Cardiac muscle cell (in vitro differentiated cells and primary cell): ENCODE measurements around the gene SYPL1. TPM values are rescaled to one million over a fixed set of nuclear protein-coding genes. Genes with fewer than 3 reads are reported as not detected.

Source experiments
- DNase-seq, 2 donors: peaks; one replicate each; pipeline versions ENCODE4 v3.0.0 to v3.0.0-alpha.2; 2010 to 2017; ENCODE audit warnings: low read depth in 1 of 2, low spot score in 1 of 2
- H3K27ac ChIP-seq: fragments of 200-600 bp; sonication (generic); 2 replicates; pipeline ENCODE4 v1.5.1; 2016
- H3K27me3 ChIP-seq: fragments of 200-600 bp; sonication (generic); 2 replicates; pipeline ENCODE4 v1.6.0; 2016; ENCODE audit warnings: control low read depth
- H3K36me3 ChIP-seq: fragments of 200-600 bp; sonication (generic); 2 replicates; pipeline ENCODE4 v1.5.1; 2016; ENCODE audit warnings: control low read depth
- H3K4me1 ChIP-seq: fragments of 200-600 bp; sonication (generic); 2 replicates; pipeline ENCODE4 v1.8.1; 2017; ENCODE audit warnings: low read depth, mild to moderate bottlenecking, mixed run types
- H3K4me3 ChIP-seq: fragments of 200-600 bp; sonication (generic); 2 replicates; pipeline ENCODE4 v1.5.1; 2016; ENCODE audit warnings: mild to moderate bottlenecking
- H3K9me3 ChIP-seq: fragments of 200-600 bp; sonication (generic); 2 replicates; pipeline ENCODE4 v1.5.1; 2017; ENCODE audit warnings: low read depth, mild to moderate bottlenecking, control low read depth
- polyA plus RNA-seq: library from polyadenylated mRNA; unstranded; fragments of >200 nt; fragmentation: Nextera tagmentation; extraction: Ambion mirVana; gene quantifications from 2 replicates; pipeline ENCODE4 v1.2.1, GENCODE V29; 2016
- total RNA-seq: library from RNA; depleted of rRNA; stranded (reverse); fragments of >200 nt; gene quantifications from 2 replicates; pipeline ENCODE4 v1.2.3, GENCODE V29; 2016
- TF ChIP-seq, protein P1 (sequence below): IDR thresholded peaks from 2 replicates; pipeline ENCODE4 v1.5.1; 2012; ENCODE audit warnings: low read depth, mild to moderate bottlenecking, low read length

Gene SYPL1
- total and polyA plus RNA-seq, 2 experiments from 2014 or later = 37.8 to 80.9 TPM

DNA sequence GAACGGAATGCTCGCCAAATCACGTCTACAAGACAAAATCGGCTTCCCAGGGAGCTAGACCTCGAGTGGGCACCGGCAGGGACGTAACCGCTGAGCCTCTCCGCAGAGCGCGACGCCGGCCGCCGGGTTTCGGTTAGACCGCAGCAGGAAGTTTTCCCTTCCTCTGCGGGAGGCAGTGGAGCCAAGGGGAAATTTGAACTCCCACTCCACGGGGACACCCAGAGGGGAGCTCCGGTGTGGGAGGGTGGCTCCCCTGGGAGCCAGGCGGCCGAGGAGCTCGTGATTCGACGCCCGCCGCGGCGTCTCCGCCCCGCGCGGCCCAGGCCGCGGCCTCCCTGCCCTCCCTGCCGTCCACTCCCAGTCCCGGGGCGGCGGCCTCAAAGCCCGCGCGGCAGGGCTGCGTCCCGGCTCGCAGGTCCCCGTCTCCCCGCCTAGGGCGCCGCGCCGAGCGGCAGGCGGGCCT lies 426 bp downstream of the SYPL1 start:
- no peaks in the 10 kb centered on the region for H3K36me3 ChIP-seq
- peak overlapping the region; percentile 96 for H3K27ac ChIP-seq
- TF ChIP-seq, protein P1, sequence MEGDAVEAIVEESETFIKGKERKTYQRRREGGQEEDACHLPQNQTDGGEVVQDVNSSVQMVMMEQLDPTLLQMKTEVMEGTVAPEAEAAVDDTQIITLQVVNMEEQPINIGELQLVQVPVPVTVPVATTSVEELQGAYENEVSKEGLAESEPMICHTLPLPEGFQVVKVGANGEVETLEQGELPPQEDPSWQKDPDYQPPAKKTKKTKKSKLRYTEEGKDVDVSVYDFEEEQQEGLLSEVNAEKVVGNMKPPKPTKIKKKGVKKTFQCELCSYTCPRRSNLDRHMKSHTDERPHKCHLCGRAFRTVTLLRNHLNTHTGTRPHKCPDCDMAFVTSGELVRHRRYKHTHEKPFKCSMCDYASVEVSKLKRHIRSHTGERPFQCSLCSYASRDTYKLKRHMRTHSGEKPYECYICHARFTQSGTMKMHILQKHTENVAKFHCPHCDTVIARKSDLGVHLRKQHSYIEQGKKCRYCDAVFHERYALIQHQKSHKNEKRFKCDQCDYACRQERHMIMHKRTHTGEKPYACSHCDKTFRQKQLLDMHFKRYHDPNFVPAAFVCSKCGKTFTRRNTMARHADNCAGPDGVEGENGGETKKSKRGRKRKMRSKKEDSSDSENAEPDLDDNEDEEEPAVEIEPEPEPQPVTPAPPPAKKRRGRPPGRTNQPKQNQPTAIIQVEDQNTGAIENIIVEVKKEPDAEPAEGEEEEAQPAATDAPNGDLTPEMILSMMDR = no peak
- no peaks in the 10 kb centered on the region for H3K27me3 ChIP-seq
- H3K4me3 ChIP-seq = peak overlapping the region; percentile 62
- H3K4me1 ChIP-seq = peaks cover 22% of the 10 kb centered on the region
- peak; percentile 83 to 88 for DNase-seq
- no peaks in the 10 kb centered on the region for H3K9me3 ChIP-seq

DNA sequence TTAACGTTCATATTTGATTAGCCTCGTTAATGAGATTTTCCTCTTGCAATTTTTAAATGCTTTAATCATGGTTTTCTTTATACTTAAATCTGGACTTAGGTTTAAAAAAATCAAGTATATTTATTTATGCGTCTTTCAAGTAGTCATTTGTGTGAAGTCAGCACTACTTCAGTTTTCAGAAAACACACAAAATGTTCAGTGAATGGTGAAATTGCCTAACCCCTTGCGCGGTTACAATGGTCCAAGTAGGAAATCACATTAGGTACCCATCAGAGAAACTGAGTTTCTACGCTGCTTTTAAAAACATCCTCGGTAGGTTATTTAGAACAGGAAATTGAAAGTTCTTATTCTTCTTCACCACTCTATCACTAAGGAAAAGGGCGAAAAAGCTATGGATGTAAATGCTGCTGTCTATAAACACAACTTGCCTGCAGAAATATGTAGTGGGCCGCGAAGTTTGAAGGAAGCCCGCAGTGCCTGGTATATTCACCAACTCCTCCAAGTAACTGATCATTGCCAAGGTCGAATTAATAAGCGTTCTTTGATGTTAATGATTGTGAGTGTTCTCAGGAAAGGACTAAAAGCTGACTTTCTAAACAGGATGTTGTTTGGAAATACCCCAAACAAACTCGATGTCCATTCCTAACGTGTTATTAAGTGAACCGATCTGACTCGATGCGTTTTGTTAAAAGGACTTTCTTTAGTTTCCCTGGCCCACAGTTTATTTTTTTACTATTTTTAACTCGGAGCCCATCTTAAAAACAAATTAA lies 1.0 kb downstream of the SYPL1 start:
- Histone ChIP-seq H3K36me3 (no peaks in the 10 kb centered on the region), H3K9me3 (no peaks in the 10 kb centered on the region), H3K4me3 (peak overlapping the region; percentile 62), H3K4me1 (peaks cover 22% of the 10 kb centered on the region), H3K27ac (peak overlapping the region; percentile 96), H3K27me3 (no peaks in the 10 kb centered on the region)
- peak; percentile 20 to 25 for DNase-seq
- TF ChIP-seq, protein P1 = no peak

- DNase-seq = peak in 1 of 2 donors; percentile 20
- Histone ChIP-seq H3K4me1 (peaks cover 22% of the 10 kb centered on the region), H3K27ac (no peak overlapping the region), H3K4me3 (peak overlapping the region; percentile 62), H3K9me3 (no peaks in the 10 kb centered on the region), H3K27me3 (no peaks in the 10 kb centered on the region), H3K36me3 (no peaks in the 10 kb centered on the region)
- TF ChIP-seq, protein P1 = no peak
Observed at GRCh38 chr7:106110238-106110560, 1.9 kb downstream of the SYPL1 start.

DNA sequence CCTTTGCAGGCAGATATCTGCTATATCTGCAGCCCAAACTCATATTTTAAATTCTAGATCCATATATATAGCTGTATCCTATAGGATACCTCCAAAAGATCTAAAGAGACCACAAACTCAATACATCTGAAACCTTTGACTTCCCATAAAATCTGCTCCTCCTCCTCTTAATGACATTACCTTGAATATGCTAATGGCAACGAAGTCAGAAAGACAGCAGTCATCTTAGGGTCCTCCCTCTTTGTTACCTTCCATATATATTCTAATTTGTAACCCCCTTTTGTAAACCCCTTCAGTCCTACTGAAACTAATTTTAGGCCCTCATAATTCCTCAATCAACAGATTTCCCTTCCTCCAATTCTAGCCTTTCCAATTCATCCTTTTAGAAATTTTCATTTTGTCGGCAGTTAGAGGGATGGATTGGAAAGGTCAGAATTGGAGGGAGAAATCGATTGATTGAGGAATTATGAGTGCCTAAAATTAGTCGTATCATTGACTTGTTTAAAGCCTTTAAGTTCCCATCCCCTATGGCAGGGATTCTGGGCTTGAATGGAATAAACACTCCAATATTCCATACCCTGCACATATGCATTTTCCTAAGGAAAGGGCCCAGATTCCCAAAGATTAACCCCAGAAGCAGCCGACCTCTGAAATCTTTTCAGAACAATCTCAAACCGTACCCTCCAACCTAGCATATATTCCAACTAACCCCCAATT lies 2.4 kb downstream of the SYPL1 start:
- Histone ChIP-seq H3K4me1 (peaks cover 22% of the 10 kb centered on the region), H3K27me3 (no peaks in the 10 kb centered on the region), H3K36me3 (no peaks in the 10 kb centered on the region), H3K9me3 (no peaks in the 10 kb centered on the region), H3K4me3 (no peak overlapping the region), H3K27ac (no peak overlapping the region)
- no peak for DNase-seq
- TF ChIP-seq, protein P1 = no peak

- no peak overlapping the region for H3K27ac ChIP-seq
- TF ChIP-seq, protein P1 = no peak
- H3K36me3 ChIP-seq = no peaks in the 10 kb centered on the region
- peaks cover 22% of the 10 kb centered on the region for H3K4me1 ChIP-seq
- H3K4me3 ChIP-seq = no peak overlapping the region
- H3K27me3 ChIP-seq = no peaks in the 10 kb centered on the region
- H3K9me3 ChIP-seq = no peaks in the 10 kb centered on the region
- peak in 1 of 2 donors; percentile 19 for DNase-seq
Observed at GRCh38 chr7:106108991-106109390, 3.1 kb downstream of the SYPL1 start.
